Mononuclear cell (primary cell): Measurements from ENCODE around the gene TAF13. TPM values are rescaled to one million over a fixed set of nuclear protein-coding genes. Genes with fewer than 3 reads are reported as not detected.
"Not testable (repeated sequence)": the region's sequence is repeated elsewhere in the genome, so short reads cannot be mapped to it uniquely, and the experiment has no call there.

Experiments used
- H3K27me3 ChIP-seq: 2 replicates; pipeline ENCODE4 v1.6.0; 2011; ENCODE audit warnings: low read length, control low read depth; ENCODE audit not compliant: insufficient read depth
- H3K4me1 ChIP-seq: 2 replicates; pipeline ENCODE4 v1.5.1; 2011; ENCODE audit warnings: mild to moderate bottlenecking, low read length, control low read depth; ENCODE audit not compliant: insufficient read depth
- H3K4me3 ChIP-seq: 2 replicates; pipeline ENCODE4 v1.5.1; 2011; ENCODE audit warnings: mild to moderate bottlenecking, low read length, moderate library complexity
- H3K9me3 ChIP-seq: 2 replicates; pipeline ENCODE4 v1.5.1; 2011; ENCODE audit warnings: low read depth, mild to moderate bottlenecking, control low read depth, low read length
- total RNA-seq: library from RNA; depleted of rRNA; stranded (reverse); fragments of >200 nt; gene quantifications from one replicate; pipeline ENCODE4 v1.2.3, GENCODE V29; 2012

Gene TAF13
- total RNA-seq, 1 donor: 59.2 TPM

- Histone ChIP-seq H3K4me3 (peak within 1 kb of the TSS; percentile 88), H3K27me3 (no peaks in the 10 kb centered on the region), H3K9me3 (no peaks in the 10 kb centered on the region), H3K4me1 (peaks cover 18% of the 10 kb centered on the region)
These were observed 34.0 kb downstream of the TAF13 start, which contains the start of gene WDR47 for GRCh38 chr1:109041621-109042468. Gene WDR47 (minus strand): TSS chr1:109042102. CDS start chr1:109023512, 18,590 bp downstream.

- Histone ChIP-seq H3K4me1 (peaks cover 18% of the 10 kb centered on the region), H3K4me3 (peak overlapping the region; percentile 88), H3K27me3 (no peaks in the 10 kb centered on the region), H3K9me3 (no peaks in the 10 kb centered on the region)
These were observed 34.7 kb downstream of the TAF13 start for GRCh38 chr1:109040989-109041620.

- no peaks in the 10 kb centered on the region for H3K27me3 ChIP-seq
- peaks cover 18% of the 10 kb centered on the region for H3K4me1 ChIP-seq
These were observed 35.2 kb downstream of the TAF13 start for GRCh38 chr1:109040627-109040988.

GRCh38 chr1:109034382-109034781 lies 41.4 kb downstream of the TAF13 start:
- Histone ChIP-seq H3K4me1 (peaks cover 2% of the 10 kb centered on the region), H3K27me3 (no peaks in the 10 kb centered on the region), H3K4me3 (no peak overlapping the region), H3K9me3 (no peaks in the 10 kb centered on the region)

More at GRCh38 chr1:109040627-109040988, 35.2 kb downstream of the TAF13 start:
- Histone ChIP-seq H3K9me3 (no peaks in the 10 kb centered on the region), H3K4me3 (peak overlapping the region; percentile 88)

GRCh38 chr1:109029493-109029892 lies 46.3 kb downstream of the TAF13 start:
- H3K4me1 ChIP-seq, H3K27me3 ChIP-seq, H3K4me3 ChIP-seq, H3K9me3 ChIP-seq: not testable (repeated sequence)

GRCh38 chr1:109027841-109028240 lies 48.0 kb downstream of the TAF13 start:
- Histone ChIP-seq H3K9me3 (no peaks in the 10 kb centered on the region), H3K4me3 (no peak overlapping the region), H3K27me3 (no peaks in the 10 kb centered on the region), H3K4me1 (no peaks in the 10 kb centered on the region)

GRCh38 chr1:109025694-109026093 lies 50.1 kb downstream of the TAF13 start:
- Histone ChIP-seq H3K9me3 (no peaks in the 10 kb centered on the region), H3K27me3 (no peaks in the 10 kb centered on the region), H3K4me1 (no peaks in the 10 kb centered on the region), H3K4me3 (no peak overlapping the region)

- no peaks in the 10 kb centered on the region for H3K27me3 ChIP-seq
- H3K4me3 ChIP-seq: no peak overlapping the region
- H3K4me1 ChIP-seq: no peaks in the 10 kb centered on the region
- H3K9me3 ChIP-seq: no peaks in the 10 kb centered on the region
These were observed 51.2 kb downstream of the TAF13 start for GRCh38 chr1:109024646-109025045.

GRCh38 chr1:109020693-109021257 lies 55.0 kb downstream of the TAF13 start:
- H3K4me3 ChIP-seq: no peak overlapping the region
- no peaks in the 10 kb centered on the region for H3K27me3 ChIP-seq
- H3K9me3 ChIP-seq: no peaks in the 10 kb centered on the region
- H3K4me1 ChIP-seq: no peaks in the 10 kb centered on the region

GRCh38 chr1:109017719-109018118 lies 58.1 kb downstream of the TAF13 start:
- H3K27me3 ChIP-seq, H3K4me1 ChIP-seq, H3K4me3 ChIP-seq, H3K9me3 ChIP-seq: not testable (repeated sequence)

- Histone ChIP-seq H3K4me1 (no peaks in the 10 kb centered on the region), H3K9me3 (no peaks in the 10 kb centered on the region), H3K4me3 (no peak overlapping the region), H3K27me3 (no peaks in the 10 kb centered on the region)
These were observed 58.7 kb downstream of the TAF13 start for GRCh38 chr1:109017134-109017533.

Other genes with a start within 250 kb of the TAF13 start
- gene AKNAD1, start 218.9 kb downstream of the TAF13 start, total RNA-seq: not detected
- gene GPSM2, start 199.0 kb downstream of the TAF13 start, total RNA-seq: 2.1 TPM
- 5.1 TPM for gene CLCC1, start 112.5 kb downstream of the TAF13 start, total RNA-seq
- gene WDR47, start 33.9 kb downstream of the TAF13 start, total RNA-seq: 19.3 TPM
- 65.1 TPM for gene TMEM167B, start 14.8 kb upstream of the TAF13 start, total RNA-seq
- 5.6 TPM for gene ELAPOR1, start 38.1 kb upstream of the TAF13 start, total RNA-seq
- gene SARS1, start 137.9 kb upstream of the TAF13 start, total RNA-seq: 87.1 TPM
- gene CELSR2, start 173.5 kb upstream of the TAF13 start, total RNA-seq: 1.4 TPM
- 0.73 TPM for gene PSRC1, start 207.1 kb upstream of the TAF13 start, total RNA-seq
- gene MYBPHL, start 231.0 kb upstream of the TAF13 start, total RNA-seq: not detected